Astrocyte of the cerebellum (primary cell): Measurements from ENCODE around the gene AR.

Experiments
- DNase-seq: peaks from one replicate; pipeline ENCODE4 v3.0.0-alpha.2; 2011; ENCODE audit warnings: low read depth
- H3K4me3 ChIP-seq: 2 replicates; pipeline ENCODE4 v1.5.1; 2011; ENCODE audit warnings: mild to moderate bottlenecking, low read depth, low read length, moderate library complexity
- in situ Hi-C: cut with HindIII; loops from 2 replicates; pipeline ENCODE4 v1.10.0; 2017; ENCODE audit warnings: low sequenced_read_pairs
- TF ChIP-seq, protein P1 (sequence below): IDR thresholded peaks from 2 replicates; pipeline ENCODE4 v1.5.1; 2012; ENCODE audit warnings: low read length, low read depth, moderate library complexity, mild to moderate bottlenecking; ENCODE audit errors: missing control alignments

Gene AR

DNA sequence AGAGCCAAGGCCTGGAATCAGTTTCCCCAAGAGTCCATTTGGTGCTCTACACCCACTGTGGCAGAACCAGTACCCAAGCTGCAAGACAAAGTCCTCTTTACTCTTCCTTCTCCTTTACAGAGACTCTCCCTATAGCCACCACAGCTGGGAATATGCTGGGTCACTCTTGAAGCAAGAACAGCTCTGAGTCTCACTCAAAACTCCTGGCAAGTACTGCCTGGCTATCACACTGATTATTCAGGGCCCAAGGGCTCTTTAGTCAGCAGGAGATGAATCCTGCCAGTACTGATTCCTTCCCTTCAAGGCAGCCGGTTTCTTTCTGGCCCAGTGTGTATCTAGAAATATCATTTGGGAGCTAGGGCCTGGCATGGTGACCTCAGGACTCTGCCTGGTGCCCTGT is 130.9 kb downstream of the AR start:
- in situ Hi-C loops = no loop called here
- TF ChIP-seq, protein P1, sequence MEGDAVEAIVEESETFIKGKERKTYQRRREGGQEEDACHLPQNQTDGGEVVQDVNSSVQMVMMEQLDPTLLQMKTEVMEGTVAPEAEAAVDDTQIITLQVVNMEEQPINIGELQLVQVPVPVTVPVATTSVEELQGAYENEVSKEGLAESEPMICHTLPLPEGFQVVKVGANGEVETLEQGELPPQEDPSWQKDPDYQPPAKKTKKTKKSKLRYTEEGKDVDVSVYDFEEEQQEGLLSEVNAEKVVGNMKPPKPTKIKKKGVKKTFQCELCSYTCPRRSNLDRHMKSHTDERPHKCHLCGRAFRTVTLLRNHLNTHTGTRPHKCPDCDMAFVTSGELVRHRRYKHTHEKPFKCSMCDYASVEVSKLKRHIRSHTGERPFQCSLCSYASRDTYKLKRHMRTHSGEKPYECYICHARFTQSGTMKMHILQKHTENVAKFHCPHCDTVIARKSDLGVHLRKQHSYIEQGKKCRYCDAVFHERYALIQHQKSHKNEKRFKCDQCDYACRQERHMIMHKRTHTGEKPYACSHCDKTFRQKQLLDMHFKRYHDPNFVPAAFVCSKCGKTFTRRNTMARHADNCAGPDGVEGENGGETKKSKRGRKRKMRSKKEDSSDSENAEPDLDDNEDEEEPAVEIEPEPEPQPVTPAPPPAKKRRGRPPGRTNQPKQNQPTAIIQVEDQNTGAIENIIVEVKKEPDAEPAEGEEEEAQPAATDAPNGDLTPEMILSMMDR = no peak

GRCh38 chrX:67684136-67684535 is 140.3 kb downstream of the AR start:
- no peak for DNase-seq
- in situ Hi-C loops = no loop called here
- H3K4me3 ChIP-seq = no peak overlapping the region

More for the DNA sequence above, 130.9 kb downstream of the AR start:
- H3K4me3 ChIP-seq = no peak overlapping the region
- no peak for DNase-seq

DNA sequence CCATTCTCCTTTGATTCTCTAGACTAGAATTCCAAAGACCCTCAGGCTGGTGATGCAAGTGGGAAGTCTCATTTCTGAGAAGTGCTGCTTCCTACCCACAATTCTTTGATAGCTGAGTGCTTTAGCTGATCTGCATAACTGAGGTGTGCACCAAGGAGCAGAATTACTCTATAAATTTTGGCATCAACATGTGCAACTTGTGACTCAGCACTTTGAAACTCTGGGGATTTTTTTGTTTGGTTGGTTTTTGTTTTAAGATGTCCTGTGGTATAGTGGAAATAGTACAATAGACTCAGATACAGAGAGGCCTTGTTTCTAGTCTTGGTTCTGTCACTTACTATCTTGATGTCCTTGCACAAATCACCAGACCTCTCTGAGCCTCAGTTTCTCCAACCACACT is 148.4 kb downstream of the AR start:
- no peak overlapping the region for H3K4me3 ChIP-seq
- TF ChIP-seq, protein P1 = no peak
- in situ Hi-C loops = no loop called here
- DNase-seq = peak; percentile 55

More at GRCh38 chrX:67684136-67684535, 140.3 kb downstream of the AR start:
- TF ChIP-seq, protein P1 = no peak

GRCh38 chrX:67693928-67694327 is 150.1 kb downstream of the AR start:
- in situ Hi-C loops = no loop called here
- H3K4me3 ChIP-seq = no peak overlapping the region
- DNase-seq = no peak
- TF ChIP-seq, protein P1 = no peak

- no peak for DNase-seq
- in situ Hi-C loops = no loop called here
- TF ChIP-seq, protein P1 = no peak
- H3K4me3 ChIP-seq = no peak overlapping the region
These were observed 153.6 kb downstream of the AR start for GRCh38 chrX:67697452-67697851.

DNA sequence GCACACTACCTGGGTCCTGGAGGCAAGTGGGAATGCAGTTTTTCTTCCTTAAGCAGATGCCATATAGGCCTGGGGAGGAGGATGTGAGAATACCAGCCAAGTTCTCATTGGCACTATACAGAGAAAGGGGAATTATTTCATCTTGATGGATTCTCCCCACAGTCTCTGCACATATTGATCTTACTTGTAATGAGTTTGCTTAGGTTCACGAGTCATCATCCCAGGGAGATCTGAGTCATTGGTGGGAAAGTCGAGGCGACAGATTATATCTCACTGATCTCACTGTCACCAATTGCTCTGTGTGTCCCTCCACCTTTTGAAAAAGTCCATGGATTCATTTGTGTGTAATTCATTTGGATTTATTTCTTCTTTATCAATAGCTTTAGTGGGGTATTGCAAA is 156.8 kb downstream of the AR start:
- no peak overlapping the region for H3K4me3 ChIP-seq
- in situ Hi-C loops = no loop called here
- DNase-seq = no peak
- TF ChIP-seq, protein P1 = no peak

GRCh38 chrX:67714004-67714403 is 170.2 kb downstream of the AR start:
- H3K4me3 ChIP-seq = no peak overlapping the region
- DNase-seq = no peak
- in situ Hi-C loops = no loop called here
- TF ChIP-seq, protein P1 = no peak
